Measurements from ENCODE around the gene LORICRIN. TPM values are rescaled to one million over a fixed set of nuclear protein-coding genes. Genes with fewer than 3 reads are reported as not detected.
A peak's percentile ranks its signal among the peaks of the same experiment; 100 is the strongest.
"Not testable (repeated sequence)": the region's sequence is repeated elsewhere in the genome, so short reads cannot be mapped to it uniquely, and the experiment has no call there.

Gene LORICRIN
- total RNA-seq: not detected

DNA sequence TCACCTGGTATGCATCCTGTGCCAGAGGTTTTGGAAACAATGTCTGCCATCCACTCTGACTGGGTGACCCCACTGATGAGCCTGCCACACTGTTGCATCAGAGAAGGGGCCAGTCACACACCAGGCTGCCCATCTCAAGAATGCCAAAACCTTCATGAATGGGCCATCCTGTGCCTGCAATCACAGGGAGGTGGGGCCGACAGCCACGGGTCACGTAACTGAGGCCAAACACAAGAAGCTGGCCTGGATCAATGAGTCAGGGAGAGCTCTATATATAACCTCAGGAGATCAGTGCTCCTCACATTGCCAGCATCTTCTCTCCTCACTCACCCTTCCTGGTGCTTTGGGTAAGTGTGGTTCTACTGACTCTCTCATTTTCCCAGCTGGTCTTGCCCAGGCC is at the start of gene LORICRIN:
LORICRIN (plus strand) TSS at position 301 of the 400 bp plus-strand sequence. CDS start 1,263 bp downstream, outside the sequence.
- intact Hi-C loops (cut with DNase I): no loop called here
- DNase-seq (ENCODE audit: low spot score) (no peak), ATAC-seq (no peak)

DNA sequence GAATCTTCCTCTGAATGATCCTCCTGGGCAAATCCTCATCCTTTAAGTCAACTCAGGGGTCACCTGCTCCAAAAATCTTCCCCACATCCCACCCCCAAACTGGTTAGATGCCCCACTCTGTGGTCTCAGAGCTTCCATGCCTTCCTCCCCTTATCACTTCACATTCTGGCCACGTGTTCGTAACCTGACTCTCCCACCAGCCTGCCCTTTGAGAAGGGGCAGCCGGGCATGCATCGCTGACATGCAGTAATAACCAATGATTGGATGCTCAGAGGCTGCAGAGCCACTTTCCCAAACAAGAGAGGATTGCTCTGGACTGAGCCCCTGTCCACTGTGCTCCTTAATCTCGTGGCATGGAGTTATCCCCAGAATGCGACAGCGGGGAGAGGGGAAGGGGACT is 49.3 kb upstream of the LORICRIN start:
- intact Hi-C loops (cut with DNase I): no loop called here
- no peak for DNase-seq (ENCODE audit: low spot score)
- ATAC-seq: no peak

- ATAC-seq (no peak), DNase-seq (ENCODE audit: low spot score) (no peak)
- intact Hi-C loops (cut with DNase I): no loop called here
These were observed 47.3 kb upstream of the LORICRIN start for GRCh38 chr1:153212201-153212600.

DNA sequence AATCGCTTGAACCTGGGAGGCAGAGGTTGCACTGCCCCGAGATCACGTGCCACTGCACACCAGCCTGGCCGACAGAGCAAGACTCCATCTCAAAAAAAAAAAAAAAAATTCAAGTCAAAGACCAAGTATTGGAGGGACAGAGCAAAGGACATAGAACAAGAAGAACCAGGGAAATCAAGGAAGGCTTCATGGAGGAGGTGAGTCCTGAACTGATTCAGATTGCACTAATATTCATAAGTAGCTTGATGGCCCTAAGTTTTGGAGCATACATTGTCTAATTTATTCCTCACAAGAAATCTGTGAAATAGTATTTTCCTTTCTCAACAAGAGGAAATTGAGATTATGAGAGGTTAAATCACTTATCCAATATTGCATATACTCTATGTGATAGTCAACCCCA is 46.0 kb upstream of the LORICRIN start:
- no peak for ATAC-seq
- intact Hi-C loops (cut with DNase I): no loop called here
- DNase-seq (ENCODE audit: low spot score): no peak

- intact Hi-C loops (cut with DNase I): no loop called here
- DNase-seq (ENCODE audit: low spot score) (no peak), ATAC-seq (no peak)
These were observed 42.3 kb upstream of the LORICRIN start, which contains the start of gene PRR9 for GRCh38 chr1:153217212-153217611. PRR9 (plus strand) TSS chr1:153217584; CDS start chr1:153218145, 561 bp downstream.

- ATAC-seq: no peak
- intact Hi-C loops (cut with DNase I): no loop called here
- no peak for DNase-seq (ENCODE audit: low spot score)
These were observed 41.6 kb upstream of the LORICRIN start for GRCh38 chr1:153217744-153218416.

DNA sequence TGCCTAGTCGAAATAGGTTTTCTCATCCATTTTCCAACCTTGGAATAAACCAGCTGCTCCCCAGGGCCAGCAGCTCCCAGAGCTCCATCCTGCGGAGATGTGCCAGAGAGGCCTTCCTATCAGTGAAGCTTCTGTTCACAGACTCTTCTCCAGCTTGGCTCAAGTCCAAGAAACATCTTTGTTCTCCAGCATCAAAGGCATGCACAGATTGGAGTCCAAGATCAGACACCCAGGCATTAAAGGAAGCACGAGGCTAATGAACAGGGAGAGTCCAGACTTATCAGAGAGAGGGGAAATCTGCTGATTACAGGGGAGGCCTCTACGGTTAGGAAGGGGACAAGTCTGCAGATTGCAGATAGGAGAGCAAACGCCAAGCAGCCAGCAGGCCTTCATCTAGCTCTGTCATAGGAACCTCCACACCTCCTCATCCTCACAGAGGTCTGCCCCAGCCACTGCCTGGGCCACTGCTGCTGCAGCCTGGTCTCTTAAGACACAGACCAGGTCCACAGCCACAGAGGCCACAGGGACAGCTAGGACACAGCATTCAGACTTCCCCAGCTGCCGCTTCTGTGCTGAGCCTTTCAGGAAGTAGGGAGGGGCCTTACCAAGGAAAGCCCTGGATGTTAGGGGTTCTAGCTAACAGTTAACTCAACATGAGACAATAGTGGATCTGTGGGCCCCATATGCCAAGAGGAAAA is 38.7 kb upstream of the LORICRIN start:
- DNase-seq (ENCODE audit: low spot score) (no peak), ATAC-seq (no peak)
- intact Hi-C loops (cut with DNase I): loop anchor here (5.0 kb wide), 1 partner anchor 957 kb away; no protein-coding TSS in a partner anchor

DNA sequence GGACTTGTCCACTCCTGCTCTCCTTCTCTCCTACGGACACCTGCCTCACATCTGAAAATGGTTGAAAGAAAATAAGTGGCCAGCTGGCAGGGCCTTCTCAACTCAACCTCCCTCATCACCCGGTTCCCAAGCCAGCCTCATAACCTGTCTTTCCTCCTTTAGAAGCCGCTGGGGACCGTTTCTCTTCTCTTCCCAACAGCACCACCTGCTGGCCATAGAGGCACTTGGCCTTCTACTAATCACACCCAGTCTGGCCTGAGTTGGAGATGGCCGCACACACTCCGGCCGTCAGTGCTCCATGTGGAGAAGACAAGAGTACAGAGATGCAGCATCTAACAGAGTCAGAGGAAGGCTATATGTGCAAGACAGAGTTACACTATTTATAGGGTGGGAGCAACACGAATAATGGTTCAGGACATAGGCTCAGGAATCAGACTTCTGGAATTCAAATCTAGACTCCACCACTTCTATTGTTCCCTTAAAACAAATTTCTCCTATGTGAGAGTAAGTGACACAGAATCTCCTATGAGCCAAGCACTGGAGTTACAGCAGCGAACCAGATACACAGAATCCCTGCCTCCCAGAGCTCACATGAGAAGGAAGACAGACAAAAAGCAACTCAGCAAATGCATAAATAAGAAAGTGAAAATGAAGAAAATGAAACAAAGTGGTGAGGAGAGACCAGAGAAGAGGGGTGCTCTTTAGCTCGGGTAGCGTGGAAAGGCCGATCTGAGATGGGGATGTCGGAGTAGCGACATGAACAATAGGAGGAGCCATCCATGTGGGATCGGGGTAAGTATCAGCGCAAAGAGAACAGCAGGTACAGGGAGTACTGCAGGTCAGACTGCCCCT is 36.2 kb upstream of the LORICRIN start:
- peak; percentile 73 for DNase-seq (ENCODE audit: low spot score)
- intact Hi-C loops (cut with DNase I): loop anchor here (5.0 kb wide), 1 partner anchor 954 kb away; no protein-coding TSS in a partner anchor
- peak; percentile 73 for ATAC-seq

- no peak for ATAC-seq
- no peak for DNase-seq (ENCODE audit: low spot score)
- intact Hi-C loops (cut with DNase I): loop anchor here (5.0 kb wide), 1 partner anchor 489 kb away; no protein-coding TSS in a partner anchor
These were observed 31.7 kb upstream of the LORICRIN start for GRCh38 chr1:153227810-153228209.

DNA sequence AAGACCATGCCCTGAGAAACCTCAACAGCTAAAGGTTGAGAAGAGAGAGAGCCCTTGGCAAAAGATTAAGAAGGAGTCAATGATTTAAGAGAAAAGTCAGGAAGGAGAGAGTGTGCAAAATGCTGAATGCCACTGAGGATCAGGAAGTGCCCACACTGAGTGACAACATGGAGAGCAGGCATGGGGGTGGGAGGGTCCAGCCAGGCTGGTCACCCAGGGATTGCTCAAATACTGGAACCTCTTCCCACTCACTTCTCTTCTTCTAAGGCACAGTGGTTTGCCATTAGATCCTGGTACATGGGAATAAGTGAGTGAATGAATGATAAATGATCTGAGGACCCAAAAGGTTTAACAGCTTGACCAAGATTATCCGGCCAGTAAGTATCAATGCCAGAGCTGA is 31.0 kb upstream of the LORICRIN start:
- intact Hi-C loops (cut with DNase I): loop anchor here (5.0 kb wide), 1 partner anchor 489 kb away; no protein-coding TSS in a partner anchor
- ATAC-seq: no peak
- DNase-seq (ENCODE audit: low spot score): no peak

GRCh38 chr1:153229076-153229829 is 30.2 kb upstream of the LORICRIN start:
- intact Hi-C loops (cut with DNase I): loop anchor here (5.0 kb wide), 1 partner anchor 488 kb away; no protein-coding TSS in a partner anchor
- DNase-seq (ENCODE audit: low spot score); ATAC-seq: not testable (repeated sequence)

GRCh38 chr1:153231363-153231762 is 28.1 kb upstream of the LORICRIN start:
- intact Hi-C loops (cut with DNase I): no loop called here
- ATAC-seq: no peak
- DNase-seq (ENCODE audit: low spot score): no peak

GRCh38 chr1:153231785-153232184 is 27.7 kb upstream of the LORICRIN start:
- intact Hi-C loops (cut with DNase I): no loop called here
- ATAC-seq (no peak), DNase-seq (ENCODE audit: low spot score) (no peak)

GRCh38 chr1:153232553-153232952 is 26.9 kb upstream of the LORICRIN start:
- no peak for DNase-seq (ENCODE audit: low spot score)
- ATAC-seq: no peak
- intact Hi-C loops (cut with DNase I): no loop called here

- DNase-seq (ENCODE audit: low spot score) (no peak), ATAC-seq (no peak)
- intact Hi-C loops (cut with DNase I): no loop called here
These were observed 26.0 kb upstream of the LORICRIN start for GRCh38 chr1:153233448-153233847.

DNA sequence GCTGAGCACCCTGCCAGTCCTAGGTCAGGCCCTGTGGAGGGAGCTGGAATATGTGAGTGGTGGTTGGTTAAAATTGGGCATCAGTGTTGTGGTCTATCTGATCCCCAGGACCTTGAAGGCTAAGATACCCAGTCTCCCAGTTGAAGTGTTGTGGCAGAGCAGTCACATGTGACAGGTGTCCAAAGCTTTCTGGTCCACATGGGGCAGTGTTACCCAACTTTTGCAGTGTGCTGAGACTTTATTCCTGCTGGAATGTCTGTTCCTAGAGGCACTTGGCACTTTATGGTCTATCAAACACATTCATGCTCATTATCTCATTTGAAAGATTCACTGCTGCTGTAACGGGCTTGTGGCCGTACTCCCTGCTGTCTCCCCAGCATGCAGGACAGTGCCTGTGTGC is 21.0 kb upstream of the LORICRIN start:
- no peak for ATAC-seq
- no peak for DNase-seq (ENCODE audit: low spot score)
- intact Hi-C loops (cut with DNase I): no loop called here

- intact Hi-C loops (cut with DNase I): no loop called here
These were observed 17.3 kb upstream of the LORICRIN start for GRCh38 chr1:153242160-153242559.

GRCh38 chr1:153245466-153245865 is 14.0 kb upstream of the LORICRIN start:
- no peak for ATAC-seq
- DNase-seq (ENCODE audit: low spot score): no peak
- intact Hi-C loops (cut with DNase I): no loop called here

More at GRCh38 chr1:153242160-153242559, 17.3 kb upstream of the LORICRIN start:
- DNase-seq (ENCODE audit: low spot score): no peak
- no peak for ATAC-seq

DNA sequence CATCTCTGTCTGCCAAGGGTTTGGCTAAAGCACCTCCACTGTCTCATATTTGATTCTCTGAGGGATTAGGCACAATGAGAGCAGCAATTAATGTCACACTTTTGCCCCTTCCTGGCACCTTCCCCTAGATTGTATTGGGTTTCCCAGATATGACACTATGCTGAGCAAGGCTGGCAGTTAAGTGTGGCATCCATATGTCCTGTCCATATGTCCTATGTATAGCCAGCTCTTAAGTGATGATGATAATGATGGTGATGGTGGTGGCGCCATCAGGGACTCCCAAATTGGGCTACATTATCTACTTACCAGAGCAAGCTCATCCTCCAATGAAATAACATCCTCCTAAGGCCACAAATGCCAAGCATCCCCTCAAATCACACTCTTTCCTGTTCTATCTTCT is 13.5 kb upstream of the LORICRIN start:
- intact Hi-C loops (cut with DNase I): no loop called here

More for the DNA sequence above, 13.5 kb upstream of the LORICRIN start:
- no peak for DNase-seq (ENCODE audit: low spot score)
- no peak for ATAC-seq

All from sciatic nerve (tissue), 2 donors.